DND-41 (cell line): Measurements from ENCODE around the gene XXYLT1.

Experiments
- ATAC-seq: fragments of 200-7000 bp; cut with Tn5 transposase; 3 replicates; pipeline ENCODE4 v1.9.1; 2021; ENCODE audit warnings: low read depth; ENCODE audit not compliant: insufficient read depth
- DNase-seq: peaks from one replicate; pipeline ENCODE4 v3.0.0-alpha.2; 2020
- H2AFZ ChIP-seq: 2 replicates; pipeline ENCODE4 v1.6.0; 2012; ENCODE audit warnings: low read depth, low read length
- H3K27ac ChIP-seq: 2 replicates; pipeline ENCODE4 v1.5.1; 2012; ENCODE audit warnings: low read length, inconsistent platforms
- H3K27me3 ChIP-seq: fragments of 200-600 bp; sonication (generic); 2 replicates; pipeline ENCODE4 v1.6.0; 2012; ENCODE audit warnings: low read length, mild to moderate bottlenecking, inconsistent platforms; ENCODE audit not compliant: insufficient read depth, poor library complexity
- H3K36me3 ChIP-seq: 2 replicates; pipeline ENCODE4 v1.5.1; 2012; ENCODE audit warnings: low read length, inconsistent platforms; ENCODE audit not compliant: insufficient read depth
- H3K4me1 ChIP-seq: 2 replicates; pipeline ENCODE4 v1.5.1; 2012; ENCODE audit warnings: mild to moderate bottlenecking, low read length; ENCODE audit not compliant: insufficient read depth
- H3K4me2 ChIP-seq: 2 replicates; pipeline ENCODE4 v1.6.0; 2012; ENCODE audit warnings: mild to moderate bottlenecking, moderate library complexity, low read length, inconsistent platforms; ENCODE audit not compliant: insufficient read depth
- H3K4me3 ChIP-seq, 2 experiments: fragments of 200-600 bp in 1 of 2; shearing (Covaris generic) in 1 of 2; 2 replicates each; pipeline ENCODE4 v1.5.1; 2012 to 2016; ENCODE audit warnings: inconsistent platforms in 2 of 2, low read length in 2 of 2, mild to moderate bottlenecking in 2 of 2, low read depth in 1 of 2, moderate library complexity in 1 of 2
- H3K79me2 ChIP-seq: 2 replicates; pipeline ENCODE4 v1.6.0; 2012; ENCODE audit warnings: low read length, inconsistent platforms; ENCODE audit not compliant: insufficient read depth
- H3K9ac ChIP-seq: 2 replicates; pipeline ENCODE4 v1.6.0; 2012; ENCODE audit warnings: low read depth, mild to moderate bottlenecking, inconsistent platforms, low read length, moderate library complexity
- H3K9me3 ChIP-seq: 2 replicates; pipeline ENCODE4 v1.5.1; 2012; ENCODE audit warnings: low read length, moderate library complexity, mild to moderate bottlenecking, inconsistent platforms; ENCODE audit not compliant: insufficient read depth, severe bottlenecking
- H4K20me1 ChIP-seq: 2 replicates; pipeline ENCODE4 v1.6.0; 2012; ENCODE audit warnings: low read length; ENCODE audit not compliant: insufficient read depth
- CTCF ChIP-seq: IDR thresholded peaks from 2 replicates; pipeline ENCODE4 v1.5.1; 2012; ENCODE audit warnings: borderline replicate concordance, low read length, moderate library complexity, mild to moderate bottlenecking; ENCODE audit not compliant: poor library complexity, severe bottlenecking; ENCODE audit errors: extremely low read depth
- EZH2 ChIP-seq: IDR thresholded peaks from 3 replicates; pipeline ENCODE4 v1.6.1; 2012; ENCODE audit warnings: borderline replicate concordance, low read depth, mild to moderate bottlenecking, moderate library complexity, low read length, inconsistent platforms; ENCODE audit not compliant: severe bottlenecking

XXYLT1 gene

GRCh38 chr3:195201295-195201694 lies 69.7 kb downstream of the XXYLT1 start:
- Histone ChIP-seq H3K9ac (no peak overlapping the region), H3K4me1 (no peaks in the 10 kb centered on the region), H3K4me3 (no peak overlapping the region), H3K79me2 (peaks cover 6% of the 10 kb centered on the region; the same call in 1 of the 2 replicates), H4K20me1 (peaks cover 27% of the 10 kb centered on the region; the same call in 1 of the 2 replicates), H3K27me3 (no peaks in the 10 kb centered on the region), H3K27ac (no peak overlapping the region), H3K9me3 (no peaks in the 10 kb centered on the region), H3K4me2 (no peak overlapping the region), H3K36me3 (no peaks in the 10 kb centered on the region), H2AFZ (no peak overlapping the region)
- DNase-seq: no peak
- TF ChIP-seq CTCF (no peak), EZH2 (no peak)
- ATAC-seq: no peak

GRCh38 chr3:195200010-195200822 lies 70.7 kb downstream of the XXYLT1 start:
- H3K9ac ChIP-seq: no peak overlapping the region
- H3K36me3 ChIP-seq: no peaks in the 10 kb centered on the region
- no peak for DNase-seq
- peaks cover 38% of the 10 kb centered on the region for H4K20me1 ChIP-seq
- H3K27ac ChIP-seq: no peak overlapping the region
- H3K4me1 ChIP-seq: no peaks in the 10 kb centered on the region
- no peak for ATAC-seq
- no peak overlapping the region for H2AFZ ChIP-seq
- no peak overlapping the region for H3K4me3 ChIP-seq
- H3K79me2 ChIP-seq: peaks cover 13% of the 10 kb centered on the region; the same call in 1 of the 2 replicates
- no peaks in the 10 kb centered on the region for H3K27me3 ChIP-seq
- TF ChIP-seq CTCF (no peak), EZH2 (no peak)
- no peaks in the 10 kb centered on the region for H3K9me3 ChIP-seq
- no peak overlapping the region for H3K4me2 ChIP-seq

- DNase-seq (no peak), ATAC-seq (no peak)
- H3K27ac ChIP-seq: no peak overlapping the region
- H3K4me3 ChIP-seq: no peak overlapping the region
- H3K79me2 ChIP-seq: peaks cover 9% of the 10 kb centered on the region; the same call in 1 of the 2 replicates
- no peak overlapping the region for H3K9ac ChIP-seq
- H3K9me3 ChIP-seq: no peaks in the 10 kb centered on the region
- peaks cover 40% of the 10 kb centered on the region for H4K20me1 ChIP-seq
- H3K4me1 ChIP-seq: no peaks in the 10 kb centered on the region
- H2AFZ ChIP-seq: no peak overlapping the region
- no peaks in the 10 kb centered on the region for H3K27me3 ChIP-seq
- TF ChIP-seq CTCF: no peak
- TF ChIP-seq EZH2: no peak
- no peaks in the 10 kb centered on the region for H3K36me3 ChIP-seq
- no peak overlapping the region for H3K4me2 ChIP-seq
Observed at GRCh38 chr3:195198426-195199346, 72.3 kb downstream of the XXYLT1 start.
